Sigmoid colon (tissue), 4 donors: ENCODE results near the gene MYO5A.

Experiments
- EP300 ChIP-seq, 4 donors: sonication (generic); formaldehyde crosslinking; IDR thresholded peaks; one replicate each; pipeline ENCODE4 v1.6.1; 2017; ENCODE audit warnings: antibody characterized with exemption in 4 of 4
- POLR2A ChIP-seq, 2 donors: fragments of 450-650 bp; IDR thresholded peaks; one replicate each; pipeline ENCODE4 v1.6.1; 2016; ENCODE audit warnings: antibody characterized with exemption in 2 of 2, mild to moderate bottlenecking in 2 of 2, moderate library complexity in 2 of 2
- POLR2AphosphoS5 ChIP-seq, 4 donors: sonication (generic); formaldehyde crosslinking; IDR thresholded peaks; one replicate each; pipeline ENCODE4 v1.6.1; 2017; ENCODE audit warnings: antibody characterized with exemption in 4 of 4
- TF ChIP-seq, protein P1 (sequence below), 4 experiments: fragments of 450-650 bp in 3 of 4; fragments of 200-600 bp in 1 of 4; IDR thresholded peaks; one replicate each; pipeline ENCODE4 v1.5.1; 2016 to 2019; ENCODE audit warnings: antibody characterized with exemption in 4 of 4, mild to moderate bottlenecking in 3 of 4, moderate library complexity in 2 of 4

GRCh38 chr15:52338058-52338457 is 190.6 kb downstream of the MYO5A start:
- TF ChIP-seq POLR2AphosphoS5 (IDR thresholded peaks at IDR 0.05) (no peak), POLR2A (IDR thresholded peaks at IDR 0.05) (no peak), EP300 (IDR thresholded peaks at IDR 0.05) (no peak)
- TF ChIP-seq, protein P1, sequence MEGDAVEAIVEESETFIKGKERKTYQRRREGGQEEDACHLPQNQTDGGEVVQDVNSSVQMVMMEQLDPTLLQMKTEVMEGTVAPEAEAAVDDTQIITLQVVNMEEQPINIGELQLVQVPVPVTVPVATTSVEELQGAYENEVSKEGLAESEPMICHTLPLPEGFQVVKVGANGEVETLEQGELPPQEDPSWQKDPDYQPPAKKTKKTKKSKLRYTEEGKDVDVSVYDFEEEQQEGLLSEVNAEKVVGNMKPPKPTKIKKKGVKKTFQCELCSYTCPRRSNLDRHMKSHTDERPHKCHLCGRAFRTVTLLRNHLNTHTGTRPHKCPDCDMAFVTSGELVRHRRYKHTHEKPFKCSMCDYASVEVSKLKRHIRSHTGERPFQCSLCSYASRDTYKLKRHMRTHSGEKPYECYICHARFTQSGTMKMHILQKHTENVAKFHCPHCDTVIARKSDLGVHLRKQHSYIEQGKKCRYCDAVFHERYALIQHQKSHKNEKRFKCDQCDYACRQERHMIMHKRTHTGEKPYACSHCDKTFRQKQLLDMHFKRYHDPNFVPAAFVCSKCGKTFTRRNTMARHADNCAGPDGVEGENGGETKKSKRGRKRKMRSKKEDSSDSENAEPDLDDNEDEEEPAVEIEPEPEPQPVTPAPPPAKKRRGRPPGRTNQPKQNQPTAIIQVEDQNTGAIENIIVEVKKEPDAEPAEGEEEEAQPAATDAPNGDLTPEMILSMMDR (IDR thresholded peaks at IDR 0.05): no peak
